H1 (cell line): ENCODE data around the gene ATP6V0D1. TPM values are rescaled to one million over a fixed set of nuclear protein-coding genes. Genes with fewer than 3 reads are reported as not detected.

Experiments
- CTCF ChIA-PET: fragments of 300-600 bp; sonication (Branson Sonifier 250); formaldehyde crosslinking; loops from one replicate; lab custom pipeline; 2021; ENCODE audit not compliant: partially characterized antibody; lab: Charles Lee
- POLR2A ChIA-PET: fragments of 300-600 bp; sonication (Branson Sonifier 250); formaldehyde crosslinking; loops from one replicate; lab custom pipeline; 2021; ENCODE audit warnings: inconsistent platforms; ENCODE audit not compliant: partially characterized antibody; lab: Charles Lee
- DNase-seq, 2 experiments: peaks; one replicate each; pipeline versions ENCODE4 v3.0.0 to v3.0.0-alpha.2; 2010 to 2022; ENCODE audit warnings: low spot score in 2 of 2, low read depth in 1 of 2, mixed read lengths in 1 of 2
- FAIRE-seq: peaks from 2 replicates; lab custom pipeline; 2011; peaks lifted over from hg19 to GRCh38; lab: Jason Lieb, UNC
- H2AFZ ChIP-seq: 2 replicates; pipeline ENCODE4 v1.8.1; 2012; ENCODE audit warnings: low read length, inconsistent platforms
- H2AK5ac ChIP-seq: 2 replicates; pipeline ENCODE4 v1.6.1; 2013; ENCODE audit warnings: low read depth, low read length
- H2BK120ac ChIP-seq: replicated peaks from 2 replicates; pipeline ENCODE3; 2013; ENCODE audit warnings: low read depth, low read length, inconsistent platforms
- H2BK12ac ChIP-seq: 2 replicates; pipeline ENCODE4 v1.6.1; 2013; ENCODE audit warnings: low read depth, low read length
- H2BK15ac ChIP-seq: 2 replicates; pipeline ENCODE4 v1.6.1; 2013; ENCODE audit warnings: low read length
- H2BK20ac ChIP-seq: 2 replicates; pipeline ENCODE4 v1.6.1; 2013; ENCODE audit warnings: low read length
- H2BK5ac ChIP-seq: 2 replicates; pipeline ENCODE4 v1.6.1; 2013; ENCODE audit warnings: low read depth, low read length
- H3K14ac ChIP-seq: 2 replicates; pipeline ENCODE4 v1.6.1; 2013; ENCODE audit warnings: inconsistent platforms; ENCODE audit not compliant: insufficient read length
- H3K18ac ChIP-seq: 2 replicates; pipeline ENCODE4 v1.6.1; 2013; ENCODE audit warnings: low read length; ENCODE audit errors: extremely low read depth
- H3K23ac ChIP-seq: 2 replicates; pipeline ENCODE4 v1.6.1; 2013; ENCODE audit warnings: inconsistent platforms; ENCODE audit not compliant: insufficient read length
- H3K23me2 ChIP-seq: 2 replicates; pipeline ENCODE4 v1.6.1; 2013; ENCODE audit warnings: low read depth, low read length
- H3K27ac ChIP-seq: 2 replicates; pipeline ENCODE4 v1.6.1; 2011; ENCODE audit warnings: low read depth, low read length, inconsistent platforms
- H3K27me3 ChIP-seq, 4 experiments: replicated peaks in 1 of 4; 1 replicate in 1 of 4; 2 replicates in 3 of 4; pipeline versions ENCODE4 v1.6.1 to v1.8.1; 2011 to 2013; ENCODE audit warnings: low read length in 3 of 4, mild to moderate bottlenecking in 3 of 4, inconsistent platforms in 2 of 4, mixed read lengths in 2 of 4, moderate library complexity in 1 of 4; ENCODE audit not compliant: control insufficient read depth in 3 of 4, insufficient read depth in 3 of 4; ENCODE audit errors: extremely low read depth in 1 of 4
- H3K36me3 ChIP-seq, 4 experiments: 2 replicates each; pipeline versions ENCODE4 v1.6.1 to v1.8.1; 2011 to 2013; ENCODE audit warnings: mild to moderate bottlenecking in 4 of 4, low read length in 3 of 4, moderate library complexity in 2 of 4, control low read depth in 1 of 4, inconsistent platforms in 1 of 4; ENCODE audit not compliant: insufficient read depth in 4 of 4, control insufficient read depth in 2 of 4
- H3K4ac ChIP-seq: replicated peaks from 2 replicates; pipeline ENCODE3; 2013; ENCODE audit warnings: low read length, low read depth, mixed read lengths, inconsistent platforms; ENCODE audit not compliant: insufficient read length
- H3K4me1 ChIP-seq, 4 experiments: replicated peaks in 1 of 4; 1 replicate in 1 of 4; 2 replicates in 3 of 4; pipeline versions ENCODE4 v1.6.1 to v1.8.1; 2011 to 2013; ENCODE audit warnings: low read length in 3 of 4, inconsistent platforms in 2 of 4, mixed read lengths in 1 of 4; ENCODE audit not compliant: insufficient read depth in 4 of 4, control insufficient read depth in 3 of 4
- H3K4me2 ChIP-seq, 2 experiments: 2 replicates each; pipeline versions ENCODE4 v1.6.1 to v1.8.1; 2011 to 2013; ENCODE audit warnings: low read depth in 2 of 2, low read length in 2 of 2, control low read depth in 1 of 2, inconsistent platforms in 1 of 2, mild to moderate bottlenecking in 1 of 2; ENCODE audit not compliant: insufficient read depth in 1 of 2
- H3K4me3 ChIP-seq, 4 experiments: fragments of 200-600, 300-600 bp in 1 of 4; sonication (generic), shearing (Covaris generic), sonication (Bioruptor Twin) in 1 of 4; 2 replicates each; pipeline versions ENCODE4 v1.5.1 to v1.8.1; 2011 to 2016; ENCODE audit warnings: low read length in 4 of 4, low read depth in 3 of 4, control low read depth in 2 of 4, inconsistent platforms in 2 of 4, mild to moderate bottlenecking in 2 of 4, mixed read lengths in 1 of 4, moderate library complexity in 1 of 4; ENCODE audit not compliant: insufficient read depth in 2 of 4; ENCODE audit errors: extremely low read depth in 1 of 4
- H3K56ac ChIP-seq: replicated peaks from 2 replicates; pipeline ENCODE3; 2013; ENCODE audit warnings: low read depth, mild to moderate bottlenecking, mixed read lengths, low read length, inconsistent platforms; ENCODE audit not compliant: insufficient read length
- H3K79me1 ChIP-seq: 2 replicates; pipeline ENCODE4 v1.6.1; 2013; ENCODE audit warnings: low read depth, low read length, control low read depth
- H3K79me2 ChIP-seq, 2 experiments: 2 replicates each; pipeline versions ENCODE4 v1.6.1 to v1.8.1; 2012 to 2013; ENCODE audit warnings: low read length in 2 of 2, mild to moderate bottlenecking in 2 of 2, inconsistent platforms in 1 of 2; ENCODE audit not compliant: insufficient read depth in 2 of 2, control insufficient read depth in 1 of 2
- H3K9ac ChIP-seq, 4 experiments: replicated peaks in 1 of 4; 1 replicate in 1 of 4; 2 replicates in 3 of 4; pipeline versions ENCODE4 v1.6.1 to v1.8.1; 2011 to 2013; ENCODE audit warnings: low read depth in 3 of 4, low read length in 3 of 4, control low read depth in 2 of 4, mild to moderate bottlenecking in 2 of 4, moderate library complexity in 2 of 4, inconsistent platforms in 1 of 4; ENCODE audit errors: extremely low read depth in 1 of 4
- H3K9me3 ChIP-seq, 2 experiments: 2 replicates each; pipeline versions ENCODE4 v1.6.1 to v1.8.1; 2012 to 2013; ENCODE audit warnings: mild to moderate bottlenecking in 2 of 2, moderate library complexity in 2 of 2, control low read depth in 1 of 2, inconsistent platforms in 1 of 2, low read depth in 1 of 2, low read length in 1 of 2, mixed read lengths in 1 of 2; ENCODE audit not compliant: insufficient read depth in 2 of 2
- H4K20me1 ChIP-seq, 2 experiments: replicated peaks in 1 of 2; 2 replicates each; pipeline versions ENCODE3 to v1.8.1; 2011 to 2013; ENCODE audit warnings: inconsistent platforms in 2 of 2, low read length in 2 of 2, mild to moderate bottlenecking in 1 of 2; ENCODE audit not compliant: insufficient read depth in 2 of 2, control insufficient read depth in 1 of 2
- H4K5ac ChIP-seq: 2 replicates; pipeline ENCODE4 v1.6.1; 2013; ENCODE audit warnings: low read length, low read depth, mixed read lengths, inconsistent platforms; ENCODE audit not compliant: insufficient read length
- H4K8ac ChIP-seq: 2 replicates; pipeline ENCODE4 v1.8.0; 2013; ENCODE audit warnings: mild to moderate bottlenecking, moderate library complexity, low read length, inconsistent platforms; ENCODE audit not compliant: insufficient read depth; ENCODE audit errors: extremely low read depth
- H4K91ac ChIP-seq: replicated peaks from 2 replicates; pipeline ENCODE3; 2013; ENCODE audit warnings: low read length, mixed read lengths, inconsistent platforms; ENCODE audit not compliant: insufficient read length
- BCL11A ChIP-seq, 2 experiments: IDR thresholded peaks; one replicate each; pipeline ENCODE4 v1.6.1; 2011; ENCODE audit warnings: low read depth in 2 of 2, low read length in 2 of 2, mild to moderate bottlenecking in 2 of 2
- E2F6 ChIP-seq: IDR thresholded peaks from 2 replicates; pipeline ENCODE4 v1.6.1; 2012; ENCODE audit warnings: inconsistent platforms
- EGR1 ChIP-seq: IDR thresholded peaks from 2 replicates; pipeline ENCODE4 v1.6.1; 2011; ENCODE audit warnings: low read depth, low read length, borderline replicate concordance
- JUN ChIP-seq: IDR thresholded peaks from 2 replicates; pipeline ENCODE4 v1.6.1; 2011; ENCODE audit warnings: low read depth, mild to moderate bottlenecking, improper control_type of control experiment, low read length
- KDM4A ChIP-seq: IDR thresholded peaks from one replicate; pipeline ENCODE4 v1.7.1; 2012; ENCODE audit warnings: low read depth, mild to moderate bottlenecking, moderate library complexity, low read length, inconsistent platforms; ENCODE audit not compliant: severe bottlenecking
- MAFK ChIP-seq: IDR thresholded peaks from 2 replicates; pipeline ENCODE4 v1.6.1; 2012; ENCODE audit warnings: low read depth, mild to moderate bottlenecking, improper control_type of control experiment, low read length
- RAD21 ChIP-seq, 2 experiments: IDR thresholded peaks in 1 of 2; conservative IDR thresholded peaks in 1 of 2; 2 replicates each; pipeline ENCODE4 v1.6.1; 2011; ENCODE audit warnings: low read depth in 2 of 2, low read length in 2 of 2, improper control_type of control experiment in 1 of 2, inconsistent platforms in 1 of 2, mild to moderate bottlenecking in 1 of 2, moderate library complexity in 1 of 2
- SIX5 ChIP-seq: IDR thresholded peaks from 2 replicates; pipeline ENCODE4 v1.6.1; 2011; ENCODE audit warnings: mild to moderate bottlenecking, low read depth, low read length
- SP4 ChIP-seq: IDR thresholded peaks from 2 replicates; pipeline ENCODE4 v1.6.1; 2012; ENCODE audit warnings: low read length, inconsistent platforms
- TBP ChIP-seq: IDR thresholded peaks from 2 replicates; pipeline ENCODE4 v1.6.1; 2011; ENCODE audit warnings: low read depth, low read length, improper control_type of control experiment
- YY1 ChIP-seq: IDR thresholded peaks from 2 replicates; pipeline ENCODE4 v1.6.1; 2011; ENCODE audit warnings: low read depth, mild to moderate bottlenecking, low read length
- ZNF274 ChIP-seq: IDR thresholded peaks from 2 replicates; pipeline ENCODE4 v1.7.0; 2012; ENCODE audit warnings: low read length, borderline replicate concordance; ENCODE audit errors: extremely low read depth
- WGBS, 2 experiments: shearing (Covaris generic) in 1 of 2; methylation state at CpG; one replicate each; pipeline versions ENCODE4 v1.1.6 to v1.1.7; 2013 to 2015; ENCODE audit warnings: low lambda C conversion rate in 2 of 2, mixed read lengths in 2 of 2, inconsistent platforms in 1 of 2, low coverage in 1 of 2, missing lambda C conversion rate in 1 of 2; ENCODE audit not compliant: insufficient replicate concordance in 2 of 2, insufficient coverage in 1 of 2, insufficient read length in 1 of 2; ENCODE audit errors: extremely low coverage in 1 of 2, missing lambda C conversion rate in 1 of 2; 5-methylcytosine and 5-hydroxymethylcytosine counted together
- polyA plus RNA-seq, 7 experiments: library from polyadenylated mRNA; depleted of rRNA in 3 of 7; stranded (reverse) in 5 of 7; unstranded in 2 of 7; fragments of >200 nt in 5 of 7; fragments of 200-250 nt in 2 of 7; gene quantifications; 1 replicate in 5 of 7; 2 replicates in 1 of 7; 4 replicates in 1 of 7; pipeline versions ENCODE4 v1.2.1 to v1.2.3, GENCODE V29; 2011 to 2013; ENCODE audit warnings: missing spikeins in 2 of 7, mixed read lengths in 2 of 7
- total RNA-seq: library from RNA; stranded (reverse); fragmentation: NEBNext Ultra II Directional; extraction: Animal tissue kit (Norgen Biotek cat#: 25700); gene quantifications from 2 replicates; pipeline ENCODE4 v1.2.1, GENCODE V29; 2021

Gene ATP6V0D1
- total and polyA plus RNA-seq, 2 of the 8 experiments (the other 6 are each of a cell fraction or from before 2014, with no cell fraction given): 47.3 to 134 TPM

- no peak overlapping the region; a peak in 1 of 4 replicates for H3K4me2 ChIP-seq
- no peak overlapping the region for H3K27ac ChIP-seq
- no peak overlapping the region for H4K91ac ChIP-seq
- H4K8ac ChIP-seq: no peak overlapping the region
- FAIRE-seq: no peak
- H3K18ac ChIP-seq: no peak overlapping the region
- H3K4me3 ChIP-seq: no peak overlapping the region
- no peak overlapping the region for H4K5ac ChIP-seq
- no peak overlapping the region for H3K14ac ChIP-seq
- peaks cover under 1 to 17% (median 8%) of the 10 kb centered on the region in 4 experiments; a peak in 6 of 7 replicates for H3K4me1 ChIP-seq
- H4K20me1 ChIP-seq: no peaks in the 10 kb centered on the region
- no peak overlapping the region for H2BK5ac ChIP-seq
- no peaks in the 10 kb centered on the region for H3K36me3 ChIP-seq
- H2BK15ac ChIP-seq: no peak overlapping the region
- no peaks in the 10 kb centered on the region; a peak in 2 of 7 replicates for H3K27me3 ChIP-seq
- WGBS, 2 experiments: 90% methylated on average over 2 of the region's 2 CpGs; no CpG with 5 or more reads in 1 of the 2 experiments
- DNase-seq: no peak
- H2AK5ac ChIP-seq: no peak overlapping the region
- CTCF ChIA-PET: interaction anchor here (0.7 to 24.6 kb wide), 15 partner anchors 10 to 121 kb away, joined by 3 to 476 read pairs (median 6); partner anchors contain the start of genes KCTD19, LRRC36 and TPPP3
- H2BK20ac ChIP-seq: no peak overlapping the region
- no peaks in the 10 kb centered on the region; the same call in 1 of the 2 replicates for H3K79me1 ChIP-seq
- no peaks in the 10 kb centered on the region for H3K79me2 ChIP-seq
- POLR2A ChIA-PET: interaction anchor here (1.3 kb wide), 3 partner anchors 9 to 19 kb away, joined by 3 to 5 read pairs (median 4); partner anchors contain the start of gene HSD11B2
- no peak overlapping the region for H2BK120ac ChIP-seq
- no peak overlapping the region for H3K23ac ChIP-seq
- no peaks in the 10 kb centered on the region for H3K9me3 ChIP-seq
- no peak overlapping the region for H3K56ac ChIP-seq
- H2BK12ac ChIP-seq: no peak overlapping the region; the same call in 1 of the 2 replicates
- H3K4ac ChIP-seq: no peak overlapping the region
- peaks cover 4% of the 10 kb centered on the region; the same call in 1 of the 2 replicates for H3K23me2 ChIP-seq
- H3K9ac ChIP-seq: no peak overlapping the region
- no peak overlapping the region for H2AFZ ChIP-seq
- no peak for TF ChIP-seq BCL11A (IDR thresholded peaks at IDR 0.05; ENCODE audit: low read depth in 2 of 2, low read length in 2 of 2)
- TF ChIP-seq YY1: no peak
- TF ChIP-seq RAD21 (IDR thresholded peaks at IDR 0.05 in 1 of 2, conservative IDR thresholded peaks at IDR 0.05 in 1 of 2; ENCODE audit: low read depth in 2 of 2, low read length in 2 of 2): no peak
- no peak for TF ChIP-seq MAFK
- no peak for TF ChIP-seq TBP
- TF ChIP-seq EGR1: no peak
- TF ChIP-seq E2F6: no peak
- no peak for TF ChIP-seq SP4
- TF ChIP-seq SIX5: no peak
- no peak for TF ChIP-seq JUN
- TF ChIP-seq ZNF274: no peak
- TF ChIP-seq KDM4A: no peak
Measured at GRCh38 chr16:67417333-67418061, 63.5 kb downstream of the ATP6V0D1 start.
